Body of pancreas (tissue), 4 donors: Measurements from ENCODE around the gene PREX1. TPM values are rescaled to one million over a fixed set of nuclear protein-coding genes. Genes with fewer than 3 reads are reported as not detected.

ENCODE experiments used
- ATAC-seq: fragments of 150-250 bp; one replicate; pipeline ENCODE4 v1.9.1; 2016
- DNase-seq, 4 donors: peaks; one replicate each; pipeline ENCODE4 v3.0.0-alpha.2; 2019
- H3K27ac ChIP-seq, 4 donors: fragments of 200-600 bp; sonication (generic); 1 replicate in 3 of 4; 2 replicates in 1 of 4; pipeline versions ENCODE4 v1.5.1 to v1.6.1; 2016 to 2019; ENCODE audit warnings: mild to moderate bottlenecking in 1 of 4, mixed read lengths in 1 of 4, moderate library complexity in 1 of 4
- H3K27me3 ChIP-seq, 2 donors: fragments of 200-600 bp; sonication (generic); one replicate each; pipeline ENCODE4 v1.6.0; 2016; ENCODE audit warnings: mild to moderate bottlenecking in 1 of 2
- H3K36me3 ChIP-seq, 2 donors: fragments of 200-600 bp; sonication (generic); replicated peaks in 1 of 2; 2 replicates each; pipeline ENCODE4 v1.5.1; 2016; ENCODE audit warnings: low read depth in 2 of 2; ENCODE audit not compliant: insufficient read depth in 1 of 2
- H3K4me1 ChIP-seq: fragments of 200-600 bp; sonication (generic); one replicate; pipeline ENCODE4 v1.6.0; 2016
- H3K4me3 ChIP-seq, 2 donors: fragments of 200-600 bp; sonication (generic); 1 replicate in 1 of 2; 2 replicates in 1 of 2; pipeline ENCODE4 v1.5.1; 2016 to 2019
- H3K9me3 ChIP-seq, 3 donors: fragments of 200-600 bp; sonication (generic); 1 replicate in 2 of 3; 2 replicates in 1 of 3; pipeline ENCODE4 v1.5.1; 2016
- CTCF ChIP-seq, 7 experiments: fragments of 450-650 bp in 4 of 7; fragments of 200-600 bp in 3 of 7; sonication (generic) in 3 of 7; IDR thresholded peaks; one replicate each; pipeline ENCODE4 v1.5.1; 2016 to 2019; ENCODE audit warnings: antibody characterized with exemption in 7 of 7
- POLR2A ChIP-seq, 3 donors: fragments of 450-650 bp; IDR thresholded peaks; one replicate each; pipeline ENCODE4 v1.6.1; 2016; ENCODE audit warnings: antibody characterized with exemption in 3 of 3, mild to moderate bottlenecking in 2 of 3
- WGBS, 2 donors: methylation state at CpG; one replicate each; pipeline ENCODE4 v1.1.5; 2017; 5-methylcytosine and 5-hydroxymethylcytosine counted together
- intact Hi-C: fragments of 100-400 bp; cut with DNase I; formaldehyde crosslinking; loops from one replicate; pipeline ENCODE4 v1.15.1; 2023
- total RNA-seq, 2 donors: library from RNA; depleted of rRNA; stranded (reverse); fragments of >200 nt; gene quantifications; one replicate each; pipeline ENCODE4 v1.1.0, GENCODE V29; 2016

PREX1 gene
- total RNA-seq, 2 donors from 2014 or later, result 9.1 to 14.5 TPM

GRCh38 chr20:48787861-48788375, 39.9 kb downstream of the PREX1 start:
- Histone ChIP-seq H3K27me3 (no peaks in the 10 kb centered on the region), H3K36me3 (no peaks in the 10 kb centered on the region), H3K4me3 (no peak overlapping the region), H3K27ac (peak overlapping the region in 1 of 4 donors; percentile 21), H3K4me1 (peaks cover 29% of the 10 kb centered on the region), H3K9me3 (no peaks in the 10 kb centered on the region)
- DNase-seq (peak in 1 of 4 donors; percentile 21), ATAC-seq (no peak)
- TF ChIP-seq POLR2A (IDR thresholded peaks at IDR 0.05) (no peak), CTCF (IDR thresholded peaks at IDR 0.05) (no peak)
- 80 to 83% methylated on average over 9 of the region's 9 CpGs for WGBS, 2 donors
- intact Hi-C loops, result no loop called here

GRCh38 chr20:48786951-48787705, 40.7 kb downstream of the PREX1 start:
- Histone ChIP-seq H3K27ac (peak overlapping the region in 1 of 4 donors; percentile 21), H3K27me3 (no peaks in the 10 kb centered on the region), H3K36me3 (no peaks in the 10 kb centered on the region), H3K4me1 (peaks cover 29% of the 10 kb centered on the region), H3K9me3 (no peaks in the 10 kb centered on the region), H3K4me3 (no peak overlapping the region)
- DNase-seq (no peak), ATAC-seq (no peak)
- TF ChIP-seq CTCF (IDR thresholded peaks at IDR 0.05) (no peak), POLR2A (IDR thresholded peaks at IDR 0.05) (no peak)
- intact Hi-C loops, result no loop called here
- WGBS, 2 donors, result 79 to 81% methylated on average over 19 of the region's 19 CpGs

- ATAC-seq (no peak), DNase-seq (no peak)
- no peak overlapping the region for H3K4me3 ChIP-seq
- no peaks in the 10 kb centered on the region for H3K36me3 ChIP-seq
- no peaks in the 10 kb centered on the region for H3K27me3 ChIP-seq
- peaks cover 18% of the 10 kb centered on the region for H3K4me1 ChIP-seq
- no peak overlapping the region for H3K27ac ChIP-seq
- no peaks in the 10 kb centered on the region for H3K9me3 ChIP-seq
- 89 to 91% methylated on average over 8 of the region's 8 CpGs for WGBS, 2 donors
- intact Hi-C loops, result no loop called here
- TF ChIP-seq CTCF (IDR thresholded peaks at IDR 0.05), result no peak
- TF ChIP-seq POLR2A (IDR thresholded peaks at IDR 0.05), result no peak
Observed at GRCh38 chr20:48785801-48786200, 42.0 kb downstream of the PREX1 start.

GRCh38 chr20:48785256-48785655, 42.5 kb downstream of the PREX1 start:
- WGBS, 2 donors, result 80 to 96% methylated on average over 3 to 6 of the region's 6 CpGs
- Histone ChIP-seq H3K9me3 (no peaks in the 10 kb centered on the region), H3K36me3 (no peaks in the 10 kb centered on the region), H3K4me1 (peaks cover 13% of the 10 kb centered on the region), H3K27ac (no peak overlapping the region), H3K27me3 (no peaks in the 10 kb centered on the region), H3K4me3 (no peak overlapping the region)
- intact Hi-C loops, result no loop called here
- no peak for DNase-seq
- ATAC-seq, result no peak
- TF ChIP-seq POLR2A (IDR thresholded peaks at IDR 0.05) (no peak), CTCF (IDR thresholded peaks at IDR 0.05) (no peak)

GRCh38 chr20:48784273-48784641, 43.5 kb downstream of the PREX1 start:
- DNase-seq (no peak), ATAC-seq (no peak)
- no peak overlapping the region for H3K27ac ChIP-seq
- H3K9me3 ChIP-seq, result no peaks in the 10 kb centered on the region
- H3K36me3 ChIP-seq, result no peaks in the 10 kb centered on the region
- peaks cover 3% of the 10 kb centered on the region for H3K4me1 ChIP-seq
- intact Hi-C loops, result no loop called here
- H3K4me3 ChIP-seq, result no peak overlapping the region
- H3K27me3 ChIP-seq, result no peaks in the 10 kb centered on the region
- TF ChIP-seq POLR2A (IDR thresholded peaks at IDR 0.05), result no peak
- TF ChIP-seq CTCF (IDR thresholded peaks at IDR 0.05), result no peak
- 79 to 85% methylated on average over 5 of the region's 5 CpGs for WGBS, 2 donors
